HG03025 (cell line): ENCODE measurements around the gene TMEM270.

Experiments
- ATAC-seq: cut with Tn5 transposase; IDR thresholded peaks from one replicate; pipeline ENCODE4 v1.9.1; 2021; ENCODE audit warnings: mild to moderate bottlenecking, moderate library complexity; ENCODE audit not compliant: unreplicated experiment, low FRiP score

TMEM270 gene

DNA sequence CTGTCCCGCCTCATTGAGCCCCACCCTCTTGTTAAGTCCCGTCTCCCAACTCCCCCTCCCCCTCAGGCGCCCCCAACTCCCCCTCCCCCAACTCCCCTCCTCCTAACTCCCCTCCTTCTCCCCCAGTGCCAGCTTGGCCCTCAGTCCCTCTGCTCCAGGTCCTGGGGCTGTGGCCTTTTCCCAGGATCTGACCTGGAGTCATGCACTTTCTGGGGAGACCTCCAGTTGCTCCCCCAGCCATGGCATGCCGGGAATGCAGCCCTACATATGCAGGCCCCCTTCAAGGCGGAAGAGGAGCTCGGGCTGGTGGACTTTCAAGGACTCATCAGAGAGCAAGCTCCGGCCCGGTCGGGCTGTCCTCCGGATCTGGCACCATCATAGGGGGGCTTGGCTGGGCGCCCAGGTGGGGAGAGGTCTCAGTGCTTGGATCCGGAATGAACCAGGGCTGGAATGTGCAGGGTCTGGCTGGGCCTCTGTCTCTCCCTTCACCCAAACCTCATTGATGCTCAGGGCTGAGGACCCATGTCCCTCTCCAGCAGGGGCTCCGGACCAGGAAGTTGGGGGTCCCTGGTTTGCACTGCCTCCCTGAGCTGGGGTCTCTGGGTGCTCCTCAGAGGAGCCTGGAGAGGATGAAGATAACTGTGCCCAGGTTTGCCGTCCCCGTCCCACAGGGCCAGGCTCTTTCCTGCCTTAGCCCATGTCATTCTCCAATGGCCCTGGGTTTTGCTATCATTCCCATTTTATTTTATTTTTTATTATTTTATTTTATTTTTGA lies 41.1 kb downstream of the TMEM270 start:
- no peak for ATAC-seq

DNA sequence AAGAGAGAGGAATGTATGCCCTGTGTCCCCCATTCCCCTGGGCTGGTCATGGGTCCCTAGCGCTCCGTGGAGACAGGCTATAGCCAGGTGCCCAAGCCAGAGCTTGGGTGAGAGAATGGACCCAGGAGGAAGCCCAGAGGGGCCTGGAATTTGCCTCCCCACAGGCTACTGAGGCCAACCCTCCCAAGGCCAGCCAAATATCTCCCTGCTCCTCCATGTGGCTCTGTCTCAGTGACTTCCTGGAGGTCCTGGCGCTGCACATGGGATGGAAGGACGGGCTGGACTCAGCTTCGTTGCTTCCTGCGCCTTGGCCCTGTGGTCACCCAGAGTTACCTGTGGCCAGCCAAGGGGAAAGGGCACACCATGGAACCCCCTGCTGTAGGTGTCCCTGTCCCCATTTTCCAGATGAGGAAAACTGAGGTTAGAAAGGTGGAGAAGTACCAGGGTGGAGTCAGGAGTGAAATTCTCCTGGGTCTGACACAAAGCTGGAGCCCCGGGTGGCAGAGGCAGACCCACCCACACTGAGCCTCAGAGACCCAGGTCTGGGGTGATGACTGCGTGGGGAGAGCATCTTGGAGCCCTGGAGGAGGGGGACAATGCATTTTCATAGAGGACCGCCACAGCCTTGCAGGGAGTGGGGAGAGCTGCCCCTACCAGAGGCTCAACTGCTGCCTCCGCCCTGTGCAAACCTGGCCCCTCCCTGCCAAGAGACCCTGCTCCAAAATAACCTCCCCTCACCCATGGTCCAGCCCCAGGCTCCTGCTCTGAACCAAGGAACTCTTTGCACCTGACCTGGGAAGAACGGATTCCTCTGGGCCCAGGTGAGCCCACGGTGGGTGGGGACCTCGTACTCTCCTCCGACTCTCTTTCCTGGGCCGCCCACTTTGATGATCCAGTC lies 42.6 kb downstream of the TMEM270 start:
- ATAC-seq, result no peak

DNA sequence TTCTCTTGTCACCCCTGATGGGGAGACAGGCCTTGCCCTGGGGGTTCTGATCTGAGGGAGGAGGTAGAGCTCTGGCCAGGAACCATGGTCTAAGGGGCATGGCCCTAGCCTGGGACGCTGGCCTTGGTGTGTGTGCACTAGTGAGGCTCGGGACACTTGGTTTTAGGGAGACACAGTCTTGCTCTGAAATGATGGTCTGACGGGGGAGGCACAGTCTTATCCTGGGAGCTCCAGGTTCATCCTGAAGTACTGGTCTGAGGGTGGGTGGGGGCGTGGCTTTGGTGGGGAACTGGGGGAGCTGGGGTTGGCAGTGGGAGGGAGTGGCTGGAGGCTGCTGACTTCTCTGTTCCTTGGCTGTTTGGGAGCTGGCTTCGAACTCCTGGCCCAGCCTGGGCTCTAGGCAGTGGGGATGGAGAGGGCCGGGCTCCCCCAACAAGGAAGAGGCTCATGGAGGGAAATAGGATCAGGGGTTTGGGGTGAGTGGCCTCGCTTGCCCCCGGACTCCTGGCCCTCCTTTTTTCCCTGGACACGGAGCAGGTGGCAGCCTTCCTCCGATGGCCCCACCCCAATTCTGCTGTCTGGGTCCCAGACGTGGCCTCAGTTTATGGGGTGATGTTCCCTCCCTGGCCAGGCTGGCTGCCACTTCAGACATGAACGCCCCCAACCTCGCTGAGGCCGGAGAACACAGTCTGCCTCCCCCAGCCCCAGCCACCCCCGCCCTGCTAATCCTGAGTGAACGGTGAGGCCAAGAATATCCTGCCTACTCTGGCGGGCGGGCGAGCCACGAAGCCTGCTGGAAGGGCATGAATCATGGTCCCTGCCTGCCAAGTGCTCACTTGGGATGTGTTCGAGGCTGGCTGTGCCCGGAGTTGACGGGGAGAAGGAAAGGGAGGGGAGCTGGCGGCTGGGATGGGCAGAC lies 43.5 kb downstream of the TMEM270 start:
- no peak for ATAC-seq

DNA sequence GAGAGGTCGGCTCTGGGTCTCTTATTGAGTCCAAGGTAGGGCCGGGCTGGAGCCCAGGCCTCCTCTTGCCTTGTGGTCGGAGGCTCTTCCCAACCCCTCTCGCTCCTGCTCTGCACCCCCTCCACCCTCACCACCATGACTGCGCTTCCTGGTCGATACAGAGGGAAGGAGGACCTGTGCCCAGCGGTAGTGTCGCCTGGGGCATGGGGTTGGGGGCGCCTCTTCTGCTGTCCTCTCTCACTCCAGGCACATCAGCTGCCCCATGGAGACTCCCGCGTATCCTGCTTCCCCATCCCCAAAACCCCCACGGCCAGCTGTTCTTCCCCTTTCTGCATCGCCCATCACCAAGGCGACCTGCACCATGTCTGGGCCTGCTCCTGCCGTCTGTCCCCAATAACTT lies 44.4 kb downstream of the TMEM270 start:
- no peak for ATAC-seq

DNA sequence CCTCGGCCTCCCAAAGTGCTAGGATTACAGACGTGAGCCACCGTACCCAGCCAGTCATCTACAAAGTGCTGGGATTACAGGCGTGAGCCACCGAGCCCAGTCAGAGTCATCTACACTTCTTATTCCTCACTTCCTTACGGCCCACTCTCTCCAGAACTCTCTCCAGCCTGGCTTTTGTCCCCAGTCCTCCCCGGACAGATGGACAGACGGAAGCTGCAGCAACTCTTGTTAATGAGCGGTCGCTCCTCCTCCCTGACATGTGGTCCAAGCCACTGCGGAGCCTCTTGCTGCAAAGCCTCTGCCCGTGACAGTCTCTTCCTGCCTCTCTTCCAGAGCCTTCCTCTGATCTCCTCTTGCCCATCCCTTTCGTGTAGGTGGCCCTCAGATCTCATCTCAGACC lies 45.9 kb downstream of the TMEM270 start:
- ATAC-seq, result no peak

DNA sequence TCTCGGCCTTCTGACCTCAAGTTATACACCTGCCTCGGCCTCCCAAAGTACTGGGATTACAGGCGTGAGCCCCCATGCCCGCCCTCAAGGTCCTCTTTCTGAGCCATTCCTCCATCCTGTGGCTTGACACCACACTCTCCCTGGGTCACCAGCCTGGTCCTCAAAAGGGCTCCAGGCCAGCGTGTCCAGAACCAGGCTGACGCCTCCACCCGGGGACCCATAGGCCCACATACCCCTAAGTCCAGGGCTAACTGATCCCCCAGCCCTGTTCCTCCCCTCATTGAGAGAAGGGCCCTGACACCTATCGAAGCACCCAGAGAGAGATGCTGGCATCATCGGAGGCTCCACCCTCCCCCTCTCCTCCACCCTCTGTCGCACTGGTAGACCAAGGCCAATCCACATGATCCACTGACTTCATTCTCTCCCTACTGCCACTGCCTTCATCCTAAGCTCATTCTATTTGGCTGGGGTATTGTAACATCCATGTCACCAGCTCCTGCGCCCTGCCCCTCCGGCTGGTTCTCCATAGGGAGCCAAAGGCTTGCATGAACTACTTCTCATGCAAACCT lies 46.7 kb downstream of the TMEM270 start:
- ATAC-seq, result no peak

DNA sequence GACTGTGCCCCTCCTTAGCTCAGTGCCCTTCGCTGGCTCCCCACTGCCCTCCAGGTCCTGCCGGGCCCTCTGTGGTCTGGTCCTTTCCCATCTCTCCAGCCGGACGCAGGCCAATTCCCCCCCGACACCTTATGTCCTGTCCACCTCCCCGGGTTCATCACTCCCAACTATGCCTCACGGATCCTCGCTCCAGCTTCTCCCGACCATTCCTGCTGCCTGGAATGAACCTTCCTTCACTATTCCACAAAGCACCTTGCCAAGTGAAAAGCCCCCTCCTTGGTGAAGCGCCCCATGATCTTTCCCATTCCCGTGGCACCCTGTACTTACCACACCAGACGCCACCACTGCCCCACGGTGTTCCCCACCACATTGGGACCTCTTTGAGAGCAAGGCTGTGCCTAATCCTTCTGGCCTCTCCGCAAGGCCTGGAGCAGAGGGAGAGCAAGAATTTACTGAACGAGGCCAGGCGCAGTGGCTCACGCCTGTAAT lies 47.2 kb downstream of the TMEM270 start:
- no peak for ATAC-seq

DNA sequence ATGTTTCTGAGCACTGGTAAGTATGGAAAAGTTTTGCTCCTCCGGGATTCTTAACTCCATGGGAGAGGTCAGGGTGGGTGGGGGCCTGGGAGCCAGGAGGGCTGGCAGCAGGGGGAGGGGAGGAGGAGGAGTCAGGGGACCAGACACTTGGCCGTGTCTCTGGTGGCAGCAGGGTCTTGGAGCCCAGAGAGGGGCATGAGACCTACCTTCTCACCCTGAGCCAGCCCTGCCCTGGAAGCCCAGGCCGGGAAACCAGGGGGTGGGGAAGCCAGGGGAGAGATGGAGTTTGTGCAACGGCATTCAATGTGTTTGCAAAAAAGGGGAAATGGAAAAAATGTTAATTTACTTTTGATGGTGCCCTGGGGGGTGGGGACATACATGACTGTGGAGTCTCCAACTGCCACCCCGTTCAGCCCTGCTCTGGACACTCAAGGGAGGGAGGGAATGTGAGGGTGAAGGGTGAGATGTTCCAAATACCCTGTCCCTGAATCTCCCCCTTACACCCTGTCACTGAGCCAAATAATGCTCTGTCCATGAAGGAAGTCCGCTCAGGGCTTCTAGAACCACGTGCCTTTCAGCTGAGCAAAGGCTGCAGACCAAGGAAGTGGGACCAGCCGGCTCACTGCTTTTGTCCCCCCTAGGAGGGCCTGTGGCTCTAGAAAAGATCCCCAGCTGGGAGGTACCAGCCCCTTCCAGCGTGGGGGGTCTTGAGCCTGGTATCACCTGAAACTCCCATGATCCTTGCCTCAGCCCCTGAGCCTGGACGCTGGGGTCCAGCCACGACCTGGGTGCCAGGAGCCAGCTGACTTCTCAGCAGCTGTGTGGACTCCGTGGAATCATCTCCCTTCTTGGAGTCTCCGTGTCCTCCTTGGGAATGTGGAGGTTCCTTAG lies 48.3 kb downstream of the TMEM270 start:
- ATAC-seq, result no peak

DNA sequence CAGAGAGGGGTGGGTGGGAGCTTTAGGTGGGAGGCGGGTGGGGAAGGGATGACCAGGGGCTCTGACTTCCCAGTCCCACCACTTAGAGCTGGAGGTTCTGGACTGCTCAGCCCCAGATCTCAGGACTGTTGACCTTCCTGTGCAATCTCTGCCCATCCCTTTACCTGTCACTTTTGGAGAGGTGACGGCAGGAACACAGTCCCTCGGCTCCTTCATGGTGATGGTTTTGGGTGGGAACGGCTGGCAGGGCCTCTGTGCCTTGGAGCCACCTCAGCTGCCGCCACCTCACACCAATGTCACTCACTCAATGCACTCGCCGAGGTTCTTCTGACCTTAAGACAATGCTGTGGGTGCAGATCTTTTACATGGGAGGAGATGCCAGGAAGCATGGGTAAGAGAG lies 49.0 kb downstream of the TMEM270 start:
- no peak for ATAC-seq

DNA sequence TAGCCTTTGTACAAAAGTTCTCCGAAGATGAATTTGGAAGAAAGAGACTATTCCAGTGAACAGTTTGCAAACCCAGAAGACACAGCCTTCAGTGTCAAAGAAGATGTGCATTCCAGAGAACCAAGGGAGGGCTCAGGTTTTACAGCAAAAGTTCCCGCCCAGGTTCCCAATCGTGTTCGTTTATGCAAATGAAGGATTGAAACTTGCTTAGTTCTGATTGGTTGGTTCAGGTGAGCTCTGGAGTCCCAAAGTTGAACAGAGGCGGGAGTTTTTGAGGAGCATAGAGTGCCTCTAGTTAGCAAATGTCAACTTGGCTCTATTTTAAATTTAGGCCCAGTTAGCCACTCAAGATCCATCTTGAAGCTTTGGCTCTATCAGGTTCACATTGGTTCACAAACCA lies 51.3 kb downstream of the TMEM270 start:
- no peak for ATAC-seq
